ENCODE measurements around the gene MORN1.
"Not testable (repeated sequence)": the region's sequence is repeated elsewhere in the genome, so short reads cannot be mapped to it uniquely, and the experiment has no call there.

The MORN1 gene

GRCh38 chr1:2391041-2391930 is at the start of gene MORN1, which contains the start of gene RER1:
TSS of gene MORN1 (minus strand) at chr1:2391554. CDS start at chr1:2391533, 21 bp downstream.
TSS of gene RER1 (plus strand) at chr1:2391841. CDS start at chr1:2395791, 3,950 bp downstream.
- peak within 1 kb of the TSS; percentile 82 for H3K4me3 ChIP-seq (ENCODE audit: low read length)
- peak; percentile 91 for DNase-seq (ENCODE audit: low read depth)
- TF ChIP-seq CTCF (conservative IDR thresholded peaks at IDR 0.05; ENCODE audit: low read depth, low read length), result no peak

- DNase-seq (ENCODE audit: low read depth), result not testable (repeated sequence)
Observed at GRCh38 chr1:2440346-2440745, 49.0 kb upstream of the MORN1 start.

GRCh38 chr1:2439369-2439768 is 48.0 kb upstream of the MORN1 start:
- no peak overlapping the region for H3K4me3 ChIP-seq (ENCODE audit: low read length)
- no peak for DNase-seq (ENCODE audit: low read depth)
- TF ChIP-seq CTCF (conservative IDR thresholded peaks at IDR 0.05; ENCODE audit: low read depth, low read length), result no peak

More at GRCh38 chr1:2440346-2440745, 49.0 kb upstream of the MORN1 start:
- not testable (repeated sequence) for H3K4me3 ChIP-seq (ENCODE audit: low read length)

- no peak for DNase-seq (ENCODE audit: low read depth)
- no peak for TF ChIP-seq CTCF (conservative IDR thresholded peaks at IDR 0.05; ENCODE audit: low read depth, low read length)
- H3K4me3 ChIP-seq (ENCODE audit: low read length), result no peak overlapping the region
Observed at GRCh38 chr1:2438641-2439040, 47.3 kb upstream of the MORN1 start.

- TF ChIP-seq CTCF (conservative IDR thresholded peaks at IDR 0.05; ENCODE audit: low read depth, low read length), result no peak
- DNase-seq (ENCODE audit: low read depth), result no peak
- H3K4me3 ChIP-seq (ENCODE audit: low read length), result no peak overlapping the region
Observed at GRCh38 chr1:2438038-2438437, 46.7 kb upstream of the MORN1 start.

GRCh38 chr1:2437617-2438016 is 46.3 kb upstream of the MORN1 start:
- no peak for DNase-seq (ENCODE audit: low read depth)
- no peak overlapping the region for H3K4me3 ChIP-seq (ENCODE audit: low read length)
- TF ChIP-seq CTCF (conservative IDR thresholded peaks at IDR 0.05; ENCODE audit: low read depth, low read length), result no peak

GRCh38 chr1:2436876-2437275 is 45.5 kb upstream of the MORN1 start:
- no peak overlapping the region for H3K4me3 ChIP-seq (ENCODE audit: low read length)

More at GRCh38 chr1:2436876-2437275, 45.5 kb upstream of the MORN1 start:
- TF ChIP-seq CTCF (conservative IDR thresholded peaks at IDR 0.05; ENCODE audit: low read depth, low read length), result no peak
- DNase-seq (ENCODE audit: low read depth), result no peak
